H1 (cell line): ENCODE results near the gene MCCC1. TPM values are rescaled to one million over a fixed set of nuclear protein-coding genes. Genes with fewer than 3 reads are reported as not detected.

ENCODE experiments used
- CTCF ChIA-PET: fragments of 300-600 bp; sonication (Branson Sonifier 250); formaldehyde crosslinking; loops from one replicate; lab custom pipeline; 2021; ENCODE audit not compliant: partially characterized antibody; lab: Charles Lee
- POLR2A ChIA-PET: fragments of 300-600 bp; sonication (Branson Sonifier 250); formaldehyde crosslinking; loops from one replicate; lab custom pipeline; 2021; ENCODE audit warnings: inconsistent platforms; ENCODE audit not compliant: partially characterized antibody; lab: Charles Lee
- DNase-seq, 2 experiments: peaks; one replicate each; pipeline versions ENCODE4 v3.0.0 to v3.0.0-alpha.2; 2010 to 2022; ENCODE audit warnings: low spot score in 2 of 2, low read depth in 1 of 2, mixed read lengths in 1 of 2
- FAIRE-seq: peaks from 2 replicates; lab custom pipeline; 2011; peaks lifted over from hg19 to GRCh38; lab: Jason Lieb, UNC
- H2AFZ ChIP-seq: 2 replicates; pipeline ENCODE4 v1.8.1; 2012; ENCODE audit warnings: low read length, inconsistent platforms
- H2AK5ac ChIP-seq: 2 replicates; pipeline ENCODE4 v1.6.1; 2013; ENCODE audit warnings: low read depth, low read length
- H2BK120ac ChIP-seq: replicated peaks from 2 replicates; pipeline ENCODE3; 2013; ENCODE audit warnings: low read depth, low read length, inconsistent platforms
- H2BK12ac ChIP-seq: 2 replicates; pipeline ENCODE4 v1.6.1; 2013; ENCODE audit warnings: low read depth, low read length
- H2BK15ac ChIP-seq: 2 replicates; pipeline ENCODE4 v1.6.1; 2013; ENCODE audit warnings: low read length
- H2BK20ac ChIP-seq: 2 replicates; pipeline ENCODE4 v1.6.1; 2013; ENCODE audit warnings: low read length
- H2BK5ac ChIP-seq: 2 replicates; pipeline ENCODE4 v1.6.1; 2013; ENCODE audit warnings: low read depth, low read length
- H3K14ac ChIP-seq: 2 replicates; pipeline ENCODE4 v1.6.1; 2013; ENCODE audit warnings: inconsistent platforms; ENCODE audit not compliant: insufficient read length
- H3K18ac ChIP-seq: 2 replicates; pipeline ENCODE4 v1.6.1; 2013; ENCODE audit warnings: low read length; ENCODE audit errors: extremely low read depth
- H3K23ac ChIP-seq: 2 replicates; pipeline ENCODE4 v1.6.1; 2013; ENCODE audit warnings: inconsistent platforms; ENCODE audit not compliant: insufficient read length
- H3K23me2 ChIP-seq: 2 replicates; pipeline ENCODE4 v1.6.1; 2013; ENCODE audit warnings: low read depth, low read length
- H3K27ac ChIP-seq: 2 replicates; pipeline ENCODE4 v1.6.1; 2011; ENCODE audit warnings: low read depth, low read length, inconsistent platforms
- H3K27me3 ChIP-seq, 4 experiments: replicated peaks in 1 of 4; 1 replicate in 1 of 4; 2 replicates in 3 of 4; pipeline versions ENCODE4 v1.6.1 to v1.8.1; 2011 to 2013; ENCODE audit warnings: low read length in 3 of 4, mild to moderate bottlenecking in 3 of 4, inconsistent platforms in 2 of 4, mixed read lengths in 2 of 4, moderate library complexity in 1 of 4; ENCODE audit not compliant: control insufficient read depth in 3 of 4, insufficient read depth in 3 of 4; ENCODE audit errors: extremely low read depth in 1 of 4
- H3K36me3 ChIP-seq, 4 experiments: 2 replicates each; pipeline versions ENCODE4 v1.6.1 to v1.8.1; 2011 to 2013; ENCODE audit warnings: mild to moderate bottlenecking in 4 of 4, low read length in 3 of 4, moderate library complexity in 2 of 4, control low read depth in 1 of 4, inconsistent platforms in 1 of 4; ENCODE audit not compliant: insufficient read depth in 4 of 4, control insufficient read depth in 2 of 4
- H3K4ac ChIP-seq: replicated peaks from 2 replicates; pipeline ENCODE3; 2013; ENCODE audit warnings: low read length, low read depth, mixed read lengths, inconsistent platforms; ENCODE audit not compliant: insufficient read length
- H3K4me1 ChIP-seq, 4 experiments: replicated peaks in 1 of 4; 1 replicate in 1 of 4; 2 replicates in 3 of 4; pipeline versions ENCODE4 v1.6.1 to v1.8.1; 2011 to 2013; ENCODE audit warnings: low read length in 3 of 4, inconsistent platforms in 2 of 4, mixed read lengths in 1 of 4; ENCODE audit not compliant: insufficient read depth in 4 of 4, control insufficient read depth in 3 of 4
- H3K4me2 ChIP-seq, 2 experiments: 2 replicates each; pipeline versions ENCODE4 v1.6.1 to v1.8.1; 2011 to 2013; ENCODE audit warnings: low read depth in 2 of 2, low read length in 2 of 2, control low read depth in 1 of 2, inconsistent platforms in 1 of 2, mild to moderate bottlenecking in 1 of 2; ENCODE audit not compliant: insufficient read depth in 1 of 2
- H3K4me3 ChIP-seq, 4 experiments: fragments of 200-600, 300-600 bp in 1 of 4; sonication (generic), shearing (Covaris generic), sonication (Bioruptor Twin) in 1 of 4; 2 replicates each; pipeline versions ENCODE4 v1.5.1 to v1.8.1; 2011 to 2016; ENCODE audit warnings: low read length in 4 of 4, low read depth in 3 of 4, control low read depth in 2 of 4, inconsistent platforms in 2 of 4, mild to moderate bottlenecking in 2 of 4, mixed read lengths in 1 of 4, moderate library complexity in 1 of 4; ENCODE audit not compliant: insufficient read depth in 2 of 4; ENCODE audit errors: extremely low read depth in 1 of 4
- H3K56ac ChIP-seq: replicated peaks from 2 replicates; pipeline ENCODE3; 2013; ENCODE audit warnings: low read depth, mild to moderate bottlenecking, mixed read lengths, low read length, inconsistent platforms; ENCODE audit not compliant: insufficient read length
- H3K79me1 ChIP-seq: 2 replicates; pipeline ENCODE4 v1.6.1; 2013; ENCODE audit warnings: low read depth, low read length, control low read depth
- H3K79me2 ChIP-seq, 2 experiments: 2 replicates each; pipeline versions ENCODE4 v1.6.1 to v1.8.1; 2012 to 2013; ENCODE audit warnings: low read length in 2 of 2, mild to moderate bottlenecking in 2 of 2, inconsistent platforms in 1 of 2; ENCODE audit not compliant: insufficient read depth in 2 of 2, control insufficient read depth in 1 of 2
- H3K9ac ChIP-seq, 4 experiments: replicated peaks in 1 of 4; 1 replicate in 1 of 4; 2 replicates in 3 of 4; pipeline versions ENCODE4 v1.6.1 to v1.8.1; 2011 to 2013; ENCODE audit warnings: low read depth in 3 of 4, low read length in 3 of 4, control low read depth in 2 of 4, mild to moderate bottlenecking in 2 of 4, moderate library complexity in 2 of 4, inconsistent platforms in 1 of 4; ENCODE audit errors: extremely low read depth in 1 of 4
- H3K9me3 ChIP-seq, 2 experiments: 2 replicates each; pipeline versions ENCODE4 v1.6.1 to v1.8.1; 2012 to 2013; ENCODE audit warnings: mild to moderate bottlenecking in 2 of 2, moderate library complexity in 2 of 2, control low read depth in 1 of 2, inconsistent platforms in 1 of 2, low read depth in 1 of 2, low read length in 1 of 2, mixed read lengths in 1 of 2; ENCODE audit not compliant: insufficient read depth in 2 of 2
- H4K20me1 ChIP-seq, 2 experiments: replicated peaks in 1 of 2; 2 replicates each; pipeline versions ENCODE3 to v1.8.1; 2011 to 2013; ENCODE audit warnings: inconsistent platforms in 2 of 2, low read length in 2 of 2, mild to moderate bottlenecking in 1 of 2; ENCODE audit not compliant: insufficient read depth in 2 of 2, control insufficient read depth in 1 of 2
- H4K5ac ChIP-seq: 2 replicates; pipeline ENCODE4 v1.6.1; 2013; ENCODE audit warnings: low read length, low read depth, mixed read lengths, inconsistent platforms; ENCODE audit not compliant: insufficient read length
- H4K8ac ChIP-seq: 2 replicates; pipeline ENCODE4 v1.8.0; 2013; ENCODE audit warnings: mild to moderate bottlenecking, moderate library complexity, low read length, inconsistent platforms; ENCODE audit not compliant: insufficient read depth; ENCODE audit errors: extremely low read depth
- H4K91ac ChIP-seq: replicated peaks from 2 replicates; pipeline ENCODE3; 2013; ENCODE audit warnings: low read length, mixed read lengths, inconsistent platforms; ENCODE audit not compliant: insufficient read length
- HDAC2 ChIP-seq, 2 experiments: fragments of 300-600 bp in 1 of 2; sonication (generic) in 1 of 2; IDR thresholded peaks; 2 replicates each; pipeline ENCODE4 v1.6.1; 2011 to 2012; ENCODE audit warnings: low read depth in 2 of 2, low read length in 2 of 2, mild to moderate bottlenecking in 2 of 2, moderate library complexity in 2 of 2, borderline replicate concordance in 1 of 2, inconsistent platforms in 1 of 2
- POLR2AphosphoS5 ChIP-seq: IDR thresholded peaks from 2 replicates; pipeline ENCODE4 v1.6.1; 2011; ENCODE audit warnings: low read depth, low read length
- TAF7 ChIP-seq: optimal IDR thresholded peaks from 2 replicates; pipeline ENCODE3; 2011; ENCODE audit warnings: low read depth, mild to moderate bottlenecking, inconsistent platforms, low read length, moderate library complexity, borderline replicate concordance
- TCF12 ChIP-seq: IDR thresholded peaks from 2 replicates; pipeline ENCODE4 v1.6.1; 2011; ENCODE audit warnings: low read depth, mild to moderate bottlenecking, low read length
- YY1 ChIP-seq: IDR thresholded peaks from 2 replicates; pipeline ENCODE4 v1.6.1; 2011; ENCODE audit warnings: low read depth, mild to moderate bottlenecking, low read length
- WGBS, 2 experiments: shearing (Covaris generic) in 1 of 2; methylation state at CpG; one replicate each; pipeline versions ENCODE4 v1.1.6 to v1.1.7; 2013 to 2015; ENCODE audit warnings: low lambda C conversion rate in 2 of 2, mixed read lengths in 2 of 2, inconsistent platforms in 1 of 2, low coverage in 1 of 2, missing lambda C conversion rate in 1 of 2; ENCODE audit not compliant: insufficient replicate concordance in 2 of 2, insufficient coverage in 1 of 2, insufficient read length in 1 of 2; ENCODE audit errors: extremely low coverage in 1 of 2, missing lambda C conversion rate in 1 of 2; 5-methylcytosine and 5-hydroxymethylcytosine counted together
- polyA plus RNA-seq, 7 experiments: library from polyadenylated mRNA; depleted of rRNA in 3 of 7; stranded (reverse) in 5 of 7; unstranded in 2 of 7; fragments of >200 nt in 5 of 7; fragments of 200-250 nt in 2 of 7; gene quantifications; 1 replicate in 5 of 7; 2 replicates in 1 of 7; 4 replicates in 1 of 7; pipeline versions ENCODE4 v1.2.1 to v1.2.3, GENCODE V29; 2011 to 2013; ENCODE audit warnings: missing spikeins in 2 of 7, mixed read lengths in 2 of 7
- total RNA-seq: library from RNA; stranded (reverse); fragmentation: NEBNext Ultra II Directional; extraction: Animal tissue kit (Norgen Biotek cat#: 25700); gene quantifications from 2 replicates; pipeline ENCODE4 v1.2.1, GENCODE V29; 2021

The MCCC1 gene
- total and polyA plus RNA-seq, 2 of the 8 experiments (the other 6 are each of a cell fraction or from before 2014, with no cell fraction given), result 10.8 to 21.5 TPM

DNA sequence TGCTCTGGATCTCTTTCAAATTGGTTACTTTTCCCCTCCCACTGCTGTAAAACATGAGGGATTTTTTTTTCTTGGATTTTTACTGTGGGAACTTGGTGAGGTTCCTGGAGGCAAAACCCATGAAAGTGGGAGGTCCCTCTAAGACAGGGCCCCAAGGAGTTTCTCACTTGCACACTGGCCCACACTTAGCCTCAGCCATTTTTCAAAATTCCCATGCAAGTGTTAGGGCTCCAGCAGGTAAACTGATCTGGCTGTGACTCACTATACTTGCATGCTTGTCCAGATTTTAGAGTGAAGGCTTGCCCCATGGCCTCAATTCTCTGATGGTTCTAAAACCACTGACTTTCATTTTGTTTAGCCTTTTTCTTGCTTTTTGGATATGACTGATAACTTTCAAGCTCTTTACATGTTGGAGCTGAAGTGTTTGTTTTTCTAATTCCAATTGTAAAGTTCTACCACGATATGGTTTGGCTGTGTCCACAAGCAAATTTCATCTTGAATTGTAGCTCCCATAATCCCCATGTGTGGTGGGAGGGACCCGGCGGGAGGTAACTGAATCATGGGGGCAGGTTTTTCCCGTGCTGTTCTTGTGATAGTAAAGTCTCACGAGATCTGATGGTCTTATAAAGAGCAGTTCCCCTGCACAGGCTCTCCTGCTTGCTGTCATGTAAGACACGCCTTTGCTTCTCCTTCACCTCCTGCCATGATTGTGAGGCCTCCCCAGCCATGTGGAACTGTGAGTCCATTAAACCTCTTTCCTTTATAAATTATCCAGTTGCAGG, 37.7 kb downstream of the MCCC1 start:
- H3K18ac ChIP-seq, result no peak overlapping the region

More for the DNA sequence above, 37.7 kb downstream of the MCCC1 start:
- Histone ChIP-seq H2BK12ac (no peak overlapping the region), H2BK15ac (no peak overlapping the region), H3K23me2 (no peaks in the 10 kb centered on the region), H4K8ac (no peak overlapping the region), H3K4me3 (no peak overlapping the region), H3K79me1 (no peaks in the 10 kb centered on the region), H3K27ac (no peak overlapping the region), H3K27me3 (no peaks in the 10 kb centered on the region), H2BK20ac (no peak overlapping the region), H3K23ac (no peak overlapping the region), H3K79me2 (no peaks in the 10 kb centered on the region), H2AK5ac (no peak overlapping the region), H4K91ac (no peak overlapping the region), H3K4ac (no peak overlapping the region), H2AFZ (no peak overlapping the region), H3K9me3 (no peaks in the 10 kb centered on the region), H2BK120ac (no peak overlapping the region), H2BK5ac (no peak overlapping the region), H3K56ac (no peak overlapping the region), H4K20me1 (no peaks in the 10 kb centered on the region), H3K4me2 (no peak overlapping the region), H3K9ac (no peak overlapping the region; a peak in 1 of 7 replicates), H3K4me1 (no peaks in the 10 kb centered on the region), H3K14ac (no peak overlapping the region), H4K5ac (no peak overlapping the region), H3K36me3 (peaks cover 0 to 11% (median 5%) of the 10 kb centered on the region in 4 experiments; a peak in 3 of 8 replicates)
- POLR2A ChIA-PET, result no interaction called here
- CTCF ChIA-PET, result no interaction called here
- FAIRE-seq (no peak), DNase-seq (no peak)
- no peak for TF ChIP-seq TCF12
- TF ChIP-seq TAF7, result no peak
- no peak for TF ChIP-seq YY1
- TF ChIP-seq POLR2AphosphoS5, result no peak
- TF ChIP-seq HDAC2 (IDR thresholded peaks at IDR 0.05; ENCODE audit: borderline replicate concordance in 1 of 2, low read depth in 2 of 2, low read length in 2 of 2), result no peak
- WGBS, 2 experiments, result 82% methylated on average over 6 of the region's 6 CpGs; no CpG with 5 or more reads in 1 of the 2 experiments
